CD4-positive, alpha-beta memory T cell (primary cell): Measurements from ENCODE around the gene ADGRV1. TPM values are rescaled to one million over a fixed set of nuclear protein-coding genes. Genes with fewer than 3 reads are reported as not detected.

ENCODE experiments used
- CTCF ChIA-PET: fragments of 350-600 bp; sonication (Branson Sonifier 250); formaldehyde crosslinking; loops from one replicate; lab custom pipeline; 2021; ENCODE audit warnings: inconsistent platforms; ENCODE audit not compliant: partially characterized antibody; lab: Charles Lee
- POLR2A ChIA-PET: fragments of 350-600 bp; sonication (Branson Sonifier 250); formaldehyde crosslinking; loops from one replicate; lab custom pipeline; 2021; ENCODE audit not compliant: partially characterized antibody; lab: Charles Lee
- DNase-seq, 5 donors: peaks; one replicate each; pipeline versions ENCODE4 v3.0.0 to v3.0.0-alpha.2; 2020 to 2022; ENCODE audit warnings: mixed read lengths in 1 of 5
- H3K27ac ChIP-seq: one replicate; pipeline ENCODE4 v1.7.0; 2013; ENCODE audit warnings: low read depth, low read length
- H3K27me3 ChIP-seq: 2 replicates; pipeline ENCODE4 v1.7.0; 2013; ENCODE audit warnings: mild to moderate bottlenecking, low read length, moderate library complexity; ENCODE audit not compliant: insufficient read depth
- H3K36me3 ChIP-seq: 2 replicates; pipeline ENCODE4 v1.7.0; 2013; ENCODE audit warnings: mild to moderate bottlenecking, low read length, moderate library complexity; ENCODE audit not compliant: insufficient read depth
- H3K4me1 ChIP-seq: 2 replicates; pipeline ENCODE4 v1.7.0; 2013; ENCODE audit warnings: mild to moderate bottlenecking, low read length, moderate library complexity; ENCODE audit not compliant: insufficient read depth
- H3K4me3 ChIP-seq, 2 donors: one replicate each; pipeline ENCODE4 v1.7.0; 2013; ENCODE audit warnings: low read length in 2 of 2, mild to moderate bottlenecking in 1 of 2
- H3K9me3 ChIP-seq, 2 donors: one replicate each; pipeline ENCODE4 v1.7.0; 2013; ENCODE audit warnings: low read length in 2 of 2, control low read depth in 1 of 2; ENCODE audit not compliant: control insufficient read depth in 1 of 2
- H3K27ac Mint-ChIP-seq, 7 donors: one replicate each; pipeline ENCODE4 v1.8.0; 2020 to 2021; ENCODE audit warnings: mixed read lengths in 7 of 7, mild to moderate bottlenecking in 6 of 7, inconsistent platforms in 3 of 7, moderate library complexity in 3 of 7
- H3K27me3 Mint-ChIP-seq, 2 donors: one replicate each; pipeline ENCODE4 v1.8.0; 2020 to 2021; ENCODE audit warnings: mixed read lengths in 2 of 2
- H3K36me3 Mint-ChIP-seq, 2 donors: one replicate each; pipeline ENCODE4 v1.8.0; 2020 to 2021; ENCODE audit warnings: mixed read lengths in 2 of 2, inconsistent platforms in 1 of 2, mild to moderate bottlenecking in 1 of 2
- H3K4me1 Mint-ChIP-seq, 4 donors: one replicate each; pipeline ENCODE4 v1.8.0; 2020 to 2021; ENCODE audit warnings: mixed read lengths in 4 of 4, mild to moderate bottlenecking in 1 of 4
- H3K4me3 Mint-ChIP-seq, 8 donors: one replicate each; pipeline ENCODE4 v1.8.0; 2020 to 2021; ENCODE audit warnings: mixed read lengths in 8 of 8, mild to moderate bottlenecking in 7 of 8, moderate library complexity in 6 of 8, inconsistent platforms in 3 of 8
- H3K9me3 Mint-ChIP-seq, 8 donors: one replicate each; pipeline ENCODE4 v1.8.0; 2020 to 2021; ENCODE audit warnings: mixed read lengths in 8 of 8, mild to moderate bottlenecking in 5 of 8, inconsistent platforms in 3 of 8, moderate library complexity in 1 of 8
- intact Hi-C: fragments of 100-400 bp; cut with micrococcal nuclease; formaldehyde crosslinking; loops from one replicate; pipeline ENCODE4 v1.15.1; 2023
- polyA plus RNA-seq, 2 donors: library from polyadenylated mRNA; unstranded; fragments of 300-500 nt; fragmentation: Illumina TruSeq; gene quantifications; one replicate each; pipeline ENCODE4 v1.2.3, GENCODE V29; 2021
- total RNA-seq, 2 experiments: library from RNA; stranded (reverse); gene quantifications; one replicate each; pipeline ENCODE4 v1.2.3, GENCODE V29; 2021

ADGRV1 gene
- total and polyA plus RNA-seq, 4 experiments from 2014 or later: 0.09 to 0.22 TPM; not detected in 2

DNA sequence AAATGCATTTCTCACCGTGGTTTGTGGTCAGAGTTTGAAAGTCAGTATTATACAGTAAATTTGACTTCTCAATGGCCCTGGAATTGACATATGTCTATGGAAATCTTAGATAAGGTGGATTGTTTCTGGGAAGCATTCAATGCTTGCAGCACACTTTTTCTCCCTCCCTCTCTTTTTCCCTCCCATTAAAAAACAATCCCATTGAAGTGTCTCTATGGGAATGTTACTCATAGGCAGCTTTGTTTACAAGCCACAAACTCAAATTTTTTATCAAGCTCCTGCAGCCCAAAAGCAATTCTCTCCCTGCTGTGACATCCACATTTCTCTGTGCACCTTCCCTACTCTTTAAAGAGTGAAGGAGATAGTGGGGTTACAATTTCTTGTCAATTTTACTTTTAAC, 532.4 kb downstream of the ADGRV1 start:
- H3K4me1 ChIP-seq: no peaks in the 10 kb centered on the region
- H3K4me1 Mint-ChIP-seq: no peaks in the 10 kb centered on the region
- ChIA-PET CTCF (no interaction called here), POLR2A (no interaction called here)
- H3K4me3 ChIP-seq: no peak overlapping the region
- no peaks in the 10 kb centered on the region for H3K27me3 ChIP-seq
- H3K36me3 Mint-ChIP-seq: no peaks in the 10 kb centered on the region
- no peaks in the 10 kb centered on the region for H3K36me3 ChIP-seq
- no peak overlapping the region for H3K27ac Mint-ChIP-seq
- no peaks in the 10 kb centered on the region for H3K9me3 Mint-ChIP-seq
- no peaks in the 10 kb centered on the region for H3K9me3 ChIP-seq
- no peak overlapping the region for H3K4me3 Mint-ChIP-seq
- H3K27me3 Mint-ChIP-seq: peaks cover 0 to 5% of the 10 kb centered on the region in 2 donors
- DNase-seq: no peak
- intact Hi-C loops: no loop called here
- H3K27ac ChIP-seq: no peak overlapping the region

- Histone ChIP-seq H3K27me3 (no peaks in the 10 kb centered on the region), H3K27ac (no peak overlapping the region), H3K36me3 (no peaks in the 10 kb centered on the region), H3K4me3 (no peak overlapping the region), H3K9me3 (no peaks in the 10 kb centered on the region), H3K4me1 (no peaks in the 10 kb centered on the region)
- Mint-ChIP-seq H3K27ac (no peak overlapping the region), H3K36me3 (no peaks in the 10 kb centered on the region), H3K4me3 (no peak overlapping the region), H3K4me1 (no peaks in the 10 kb centered on the region), H3K9me3 (no peaks in the 10 kb centered on the region), H3K27me3 (peaks cover 0 to 5% of the 10 kb centered on the region in 2 donors)
- ChIA-PET CTCF (no interaction called here), POLR2A (no interaction called here)
- no peak for DNase-seq
- intact Hi-C loops: no loop called here
Observed at GRCh38 chr5:91091471-91092234, 533.1 kb downstream of the ADGRV1 start.

DNA sequence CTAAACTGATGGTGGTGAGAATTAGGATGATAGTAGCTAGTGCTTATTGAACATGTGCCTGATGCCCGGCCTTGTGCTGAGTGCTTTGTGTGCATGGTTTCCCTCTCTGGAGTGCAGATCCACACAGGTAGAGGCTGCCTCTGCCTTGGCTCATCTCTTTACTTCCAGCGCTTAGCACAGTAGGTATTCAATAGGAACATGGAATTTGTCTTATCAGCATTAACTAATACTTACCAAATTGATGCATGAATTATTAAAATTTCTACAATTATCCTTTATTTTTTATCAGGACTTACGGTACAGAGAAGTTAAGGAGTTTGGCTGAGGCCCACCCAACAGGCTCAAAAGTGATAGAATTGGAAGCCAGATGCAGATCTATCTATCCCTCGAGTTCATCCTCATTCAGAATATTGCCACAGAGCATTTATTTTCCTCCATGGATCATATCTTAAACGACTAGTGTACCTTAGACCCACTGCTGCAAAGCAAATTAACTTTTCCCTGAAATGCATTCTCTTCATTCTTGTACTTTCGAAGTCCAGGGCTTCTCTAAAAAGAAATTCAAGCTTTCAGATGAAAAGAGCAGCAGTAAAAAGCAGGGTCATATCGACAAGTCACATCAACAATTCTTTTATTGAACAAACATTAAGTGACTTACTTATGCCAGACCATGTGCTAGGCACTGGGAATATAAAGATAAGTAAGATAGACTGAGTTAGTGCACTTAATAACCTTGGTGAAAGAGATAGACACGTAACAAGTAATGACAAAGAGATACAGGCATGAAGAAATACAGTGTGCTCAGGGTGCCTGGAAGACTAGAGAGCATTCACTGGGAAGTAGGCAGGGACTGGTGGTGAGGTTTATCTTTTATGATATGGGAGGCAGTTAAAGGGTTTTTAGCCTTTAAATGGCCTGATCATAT, 534.5 kb downstream of the ADGRV1 start:
- H3K27ac Mint-ChIP-seq: no peak overlapping the region
- peaks cover 0 to under 1% (median 0%) of the 10 kb centered on the region in 8 donors for H3K9me3 Mint-ChIP-seq
- H3K4me3 ChIP-seq: no peak overlapping the region
- no peaks in the 10 kb centered on the region for H3K27me3 ChIP-seq
- no peak overlapping the region for H3K4me3 Mint-ChIP-seq
- intact Hi-C loops: no loop called here
- H3K36me3 Mint-ChIP-seq: no peaks in the 10 kb centered on the region
- DNase-seq: no peak
- POLR2A ChIA-PET: no interaction called here
- no peaks in the 10 kb centered on the region for H3K9me3 ChIP-seq
- CTCF ChIA-PET: no interaction called here
- no peaks in the 10 kb centered on the region for H3K4me1 ChIP-seq
- H3K4me1 Mint-ChIP-seq: no peaks in the 10 kb centered on the region
- no peaks in the 10 kb centered on the region for H3K36me3 ChIP-seq
- H3K27me3 Mint-ChIP-seq: peaks cover 0 to 5% of the 10 kb centered on the region in 2 donors
- no peak overlapping the region for H3K27ac ChIP-seq

GRCh38 chr5:91095313-91095712, 536.7 kb downstream of the ADGRV1 start:
- intact Hi-C loops: no loop called here
- no peak overlapping the region for H3K27ac ChIP-seq
- CTCF ChIA-PET: no interaction called here
- H3K36me3 ChIP-seq: no peaks in the 10 kb centered on the region
- Mint-ChIP-seq H3K9me3 (peaks cover 0 to 1% (median 0%) of the 10 kb centered on the region in 8 donors), H3K4me1 (no peaks in the 10 kb centered on the region), H3K36me3 (no peaks in the 10 kb centered on the region), H3K27ac (no peak overlapping the region), H3K27me3 (peaks cover 3 to 6% of the 10 kb centered on the region in 2 donors), H3K4me3 (no peak overlapping the region)
- no peak overlapping the region for H3K4me3 ChIP-seq
- no peaks in the 10 kb centered on the region for H3K9me3 ChIP-seq
- H3K4me1 ChIP-seq: no peaks in the 10 kb centered on the region
- H3K27me3 ChIP-seq: no peaks in the 10 kb centered on the region
- DNase-seq: no peak
- POLR2A ChIA-PET: no interaction called here

- Histone ChIP-seq H3K4me1 (no peaks in the 10 kb centered on the region), H3K27me3 (no peaks in the 10 kb centered on the region), H3K27ac (no peak overlapping the region), H3K4me3 (no peak overlapping the region), H3K36me3 (no peaks in the 10 kb centered on the region), H3K9me3 (no peaks in the 10 kb centered on the region)
- H3K4me1 Mint-ChIP-seq: no peaks in the 10 kb centered on the region
- intact Hi-C loops: no loop called here
- POLR2A ChIA-PET: no interaction called here
- H3K4me3 Mint-ChIP-seq: no peak overlapping the region
- H3K27me3 Mint-ChIP-seq: peaks cover 3 to 7% of the 10 kb centered on the region in 2 donors
- DNase-seq: no peak
- CTCF ChIA-PET: no interaction called here
- no peaks in the 10 kb centered on the region for H3K36me3 Mint-ChIP-seq
- peaks cover 0 to 1% (median 0%) of the 10 kb centered on the region in 8 donors for H3K9me3 Mint-ChIP-seq
- H3K27ac Mint-ChIP-seq: no peak overlapping the region
Observed at GRCh38 chr5:91095786-91096385, 537.3 kb downstream of the ADGRV1 start.

- H3K9me3 ChIP-seq: no peaks in the 10 kb centered on the region
- no peaks in the 10 kb centered on the region for H3K36me3 ChIP-seq
- ChIA-PET CTCF (interaction anchor here (0.7 kb wide), 1 partner anchor 289 kb away, joined by 3 read pairs; no protein-coding TSS in a partner anchor), POLR2A (no interaction called here)
- no peaks in the 10 kb centered on the region for H3K27me3 ChIP-seq
- intact Hi-C loops: no loop called here
- no peak for DNase-seq
- no peak overlapping the region for H3K27ac ChIP-seq
- H3K27ac Mint-ChIP-seq: no peak overlapping the region
- H3K4me3 ChIP-seq: no peak overlapping the region
- H3K4me1 ChIP-seq: no peaks in the 10 kb centered on the region
- H3K4me3 Mint-ChIP-seq: no peak overlapping the region
- no peaks in the 10 kb centered on the region for H3K36me3 Mint-ChIP-seq
- peaks cover 0 to 4% (median 0%) of the 10 kb centered on the region in 8 donors for H3K9me3 Mint-ChIP-seq
- H3K4me1 Mint-ChIP-seq: no peaks in the 10 kb centered on the region
- peaks cover 3 to 7% of the 10 kb centered on the region in 2 donors for H3K27me3 Mint-ChIP-seq
Observed at GRCh38 chr5:91098541-91098940, 539.9 kb downstream of the ADGRV1 start.
